ENCODE measurements around the gene TADA2B.

DNA sequence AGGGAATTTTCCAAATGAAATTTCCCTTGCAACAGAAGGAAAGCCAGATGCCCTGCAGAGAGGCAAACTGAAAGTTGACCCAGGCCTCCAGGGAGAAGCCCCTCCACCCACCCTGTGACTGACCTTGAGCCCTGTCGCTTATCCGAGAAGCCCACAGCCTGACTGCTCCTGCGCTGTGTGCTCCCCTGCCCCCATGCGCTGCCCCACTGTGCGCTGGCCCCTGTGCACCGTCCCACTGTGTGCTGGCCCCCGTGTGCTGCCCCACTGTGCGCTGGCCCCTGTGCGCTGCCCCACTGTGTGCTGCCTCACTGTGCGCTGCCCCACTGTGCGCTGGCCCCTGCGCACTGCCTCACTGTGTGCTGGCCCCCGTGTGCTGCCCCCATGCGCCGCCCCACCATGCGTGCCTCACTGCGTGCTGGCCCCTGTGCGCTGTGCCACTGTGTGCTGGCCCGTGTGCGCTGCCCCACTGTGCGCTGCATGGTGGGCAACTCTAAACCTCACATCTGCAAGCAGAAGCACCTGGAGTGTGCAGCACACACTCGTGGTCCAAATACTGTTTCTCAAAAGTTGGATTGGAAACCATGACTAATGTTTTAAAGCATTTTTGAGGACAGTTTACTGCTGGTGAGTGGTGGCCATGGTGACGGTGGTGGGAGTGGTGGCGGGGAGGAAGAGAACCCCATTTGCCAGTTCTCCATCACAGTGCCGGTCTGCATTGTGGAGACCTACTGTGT is 33.0 kb downstream of the TADA2B start:
- TF ChIP-seq EZH2phosphoT487 (IDR thresholded peaks at IDR 0.05; ENCODE audit: insufficient read depth, low read depth), result no peak
- no peak for TF ChIP-seq EZH2 (IDR thresholded peaks at IDR 0.05; ENCODE audit: insufficient read depth, poor library complexity, severe bottlenecking)
